Transverse colon (tissue), 4 donors: ENCODE measurements around the gene MKNK1. TPM values are rescaled to one million over a fixed set of nuclear protein-coding genes. Genes with fewer than 3 reads are reported as not detected.

Experiments used
- DNase-seq: peaks from one replicate; pipeline ENCODE4 v3.0.0-alpha.2; 2019
- H3K27ac ChIP-seq, 4 donors: fragments of 200-600 bp; sonication (generic); 2 replicates each; pipeline ENCODE4 v1.5.1; 2016 to 2018; ENCODE audit warnings: inconsistent platforms in 4 of 4
- H3K27me3 ChIP-seq: fragments of 200-600 bp; sonication (generic); 2 replicates; pipeline ENCODE4 v1.5.1; 2017; ENCODE audit warnings: inconsistent platforms
- H3K36me3 ChIP-seq, 4 donors: fragments of 200-600 bp; sonication (generic); 2 replicates each; pipeline ENCODE4 v1.5.1; 2017 to 2019; ENCODE audit warnings: inconsistent platforms in 4 of 4
- H3K4me1 ChIP-seq, 4 donors: fragments of 200-600 bp; sonication (generic); 2 replicates each; pipeline ENCODE4 v1.5.1; 2017 to 2020; ENCODE audit warnings: inconsistent platforms in 4 of 4
- H3K4me3 ChIP-seq, 4 donors: fragments of 200-600 bp; sonication (generic); 1 replicate in 1 of 4; 2 replicates in 3 of 4; pipeline versions ENCODE4 v1.5.1 to v1.6.1; 2017 to 2019; ENCODE audit warnings: inconsistent platforms in 4 of 4
- H3K9me3 ChIP-seq, 2 donors: fragments of 200-600 bp; sonication (generic); 2 replicates each; pipeline ENCODE4 v1.5.1; 2017 to 2019; ENCODE audit warnings: inconsistent platforms in 2 of 2
- EP300 ChIP-seq: sonication (generic); formaldehyde crosslinking; IDR thresholded peaks from one replicate; pipeline ENCODE4 v1.6.1; 2017; ENCODE audit warnings: antibody characterized with exemption, low read depth
- POLR2A ChIP-seq: fragments of 450-650 bp; IDR thresholded peaks from one replicate; pipeline ENCODE4 v1.6.1; 2016; ENCODE audit warnings: antibody characterized with exemption, mild to moderate bottlenecking, moderate library complexity
- POLR2AphosphoS5 ChIP-seq, 3 donors: sonication (generic); formaldehyde crosslinking; IDR thresholded peaks; one replicate each; pipeline ENCODE4 v1.6.1; 2016; ENCODE audit warnings: antibody characterized with exemption in 3 of 3
- WGBS, 2 donors: methylation state at CpG; one replicate each; pipeline ENCODE4 v1.1.5; 2018; ENCODE audit warnings: low coverage in 1 of 2; 5-methylcytosine and 5-hydroxymethylcytosine counted together
- in situ Hi-C, 4 donors: fragments of 200-750 bp; cut with MboI; loops; one replicate each; pipeline versions ENCODE4 v1.15.0 to v1.15.1; 2017; ENCODE audit warnings: low sequenced_read_pairs in 3 of 4, low pct_ligation_motif_present in 1 of 4, low pct_unique_long_range_greater_than_20kb in 1 of 4
- intact Hi-C: fragments of 100-400 bp; cut with DNase I; formaldehyde crosslinking; loops from one replicate; pipeline ENCODE4 v1.15.1; 2023; ENCODE audit warnings: low total_unique reads
- total RNA-seq, 4 donors: library from RNA; depleted of rRNA; stranded (reverse); fragments of >200 nt; gene quantifications; one replicate each; pipeline ENCODE4 v1.1.0, GENCODE V29; 2016
- TF ChIP-seq, protein P1 (sequence below), 5 experiments: fragments of 200-600 bp in 3 of 5; fragments of 450-650 bp in 2 of 5; sonication (generic) in 3 of 5; IDR thresholded peaks; 1 replicate in 2 of 5; 2 replicates in 3 of 5; pipeline ENCODE4 v1.5.1; 2016 to 2017; ENCODE audit warnings: antibody characterized with exemption in 5 of 5, inconsistent platforms in 3 of 5, mild to moderate bottlenecking in 2 of 5, moderate library complexity in 1 of 5

MKNK1 gene
- total RNA-seq, 4 donors from 2014 or later = 59.5 to 80.5 (median 62.3) TPM

DNA sequence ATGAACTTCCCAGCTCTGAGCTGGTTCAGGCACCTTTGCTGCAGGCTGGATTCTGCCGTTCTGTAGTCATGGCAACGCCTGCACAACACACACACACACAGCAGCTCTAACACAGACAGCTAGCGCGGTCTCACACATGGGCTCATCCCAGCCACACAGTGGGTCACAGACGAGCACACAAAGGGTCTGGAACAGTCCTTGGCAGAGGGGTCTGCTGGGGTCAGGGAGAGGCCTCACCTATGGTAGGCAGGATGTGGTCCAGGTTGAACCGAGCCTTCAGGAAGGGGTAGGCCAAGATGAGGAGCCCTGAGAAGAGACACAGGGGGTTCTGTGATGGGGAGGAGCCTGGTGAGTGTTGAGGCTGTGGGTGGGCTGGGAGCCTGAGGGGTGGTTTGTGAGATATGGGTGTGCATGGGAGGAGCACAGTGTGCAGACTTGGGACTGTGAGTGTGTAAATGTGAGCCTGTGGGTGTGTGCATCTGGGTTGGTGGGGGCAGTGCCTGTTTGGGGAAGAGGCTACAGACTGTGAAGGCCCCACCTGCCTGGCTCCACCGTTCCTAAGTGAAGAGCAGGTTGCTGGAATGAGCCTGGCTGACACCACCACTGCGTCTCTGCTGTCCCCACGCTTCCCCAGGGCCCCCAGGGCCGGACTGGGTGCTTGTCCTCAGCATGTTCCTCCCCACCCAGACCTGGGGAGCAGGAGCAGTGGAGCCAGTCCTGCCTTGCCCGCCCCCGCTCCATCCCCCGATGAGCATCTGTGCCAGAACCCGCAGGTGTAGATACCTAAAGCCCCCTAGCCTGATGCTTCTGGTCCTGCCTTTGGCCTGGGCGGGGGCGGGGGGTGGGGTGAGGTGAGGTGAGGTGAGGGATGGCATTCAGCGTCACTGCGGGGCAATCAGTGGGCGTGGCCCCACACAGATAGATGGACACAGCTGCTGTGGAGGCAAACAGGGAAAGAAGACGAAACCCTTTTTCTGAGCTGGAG lies 54.1 kb downstream of the MKNK1 start:
- peaks cover 41% of the 10 kb centered on the region for H3K27me3 ChIP-seq
- TF ChIP-seq POLR2A (no peak), POLR2AphosphoS5 (IDR thresholded peaks at IDR 0.05) (no peak), EP300 (no peak)
- TF ChIP-seq, protein P1, sequence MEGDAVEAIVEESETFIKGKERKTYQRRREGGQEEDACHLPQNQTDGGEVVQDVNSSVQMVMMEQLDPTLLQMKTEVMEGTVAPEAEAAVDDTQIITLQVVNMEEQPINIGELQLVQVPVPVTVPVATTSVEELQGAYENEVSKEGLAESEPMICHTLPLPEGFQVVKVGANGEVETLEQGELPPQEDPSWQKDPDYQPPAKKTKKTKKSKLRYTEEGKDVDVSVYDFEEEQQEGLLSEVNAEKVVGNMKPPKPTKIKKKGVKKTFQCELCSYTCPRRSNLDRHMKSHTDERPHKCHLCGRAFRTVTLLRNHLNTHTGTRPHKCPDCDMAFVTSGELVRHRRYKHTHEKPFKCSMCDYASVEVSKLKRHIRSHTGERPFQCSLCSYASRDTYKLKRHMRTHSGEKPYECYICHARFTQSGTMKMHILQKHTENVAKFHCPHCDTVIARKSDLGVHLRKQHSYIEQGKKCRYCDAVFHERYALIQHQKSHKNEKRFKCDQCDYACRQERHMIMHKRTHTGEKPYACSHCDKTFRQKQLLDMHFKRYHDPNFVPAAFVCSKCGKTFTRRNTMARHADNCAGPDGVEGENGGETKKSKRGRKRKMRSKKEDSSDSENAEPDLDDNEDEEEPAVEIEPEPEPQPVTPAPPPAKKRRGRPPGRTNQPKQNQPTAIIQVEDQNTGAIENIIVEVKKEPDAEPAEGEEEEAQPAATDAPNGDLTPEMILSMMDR (IDR thresholded peaks at IDR 0.05) = no peak
- no peak overlapping the region for H3K27ac ChIP-seq
- H3K9me3 ChIP-seq = no peaks in the 10 kb centered on the region
- intact Hi-C loops = no loop called here
- 17 to 40% methylated on average over 1 to 20 of the region's 20 CpGs for WGBS, 2 donors
- in situ Hi-C loops = no loop called here
- peaks cover 0 to 9% (median 0%) of the 10 kb centered on the region in 4 donors for H3K4me1 ChIP-seq
- DNase-seq = no peak
- no peak overlapping the region for H3K4me3 ChIP-seq
- H3K36me3 ChIP-seq = no peaks in the 10 kb centered on the region

DNA sequence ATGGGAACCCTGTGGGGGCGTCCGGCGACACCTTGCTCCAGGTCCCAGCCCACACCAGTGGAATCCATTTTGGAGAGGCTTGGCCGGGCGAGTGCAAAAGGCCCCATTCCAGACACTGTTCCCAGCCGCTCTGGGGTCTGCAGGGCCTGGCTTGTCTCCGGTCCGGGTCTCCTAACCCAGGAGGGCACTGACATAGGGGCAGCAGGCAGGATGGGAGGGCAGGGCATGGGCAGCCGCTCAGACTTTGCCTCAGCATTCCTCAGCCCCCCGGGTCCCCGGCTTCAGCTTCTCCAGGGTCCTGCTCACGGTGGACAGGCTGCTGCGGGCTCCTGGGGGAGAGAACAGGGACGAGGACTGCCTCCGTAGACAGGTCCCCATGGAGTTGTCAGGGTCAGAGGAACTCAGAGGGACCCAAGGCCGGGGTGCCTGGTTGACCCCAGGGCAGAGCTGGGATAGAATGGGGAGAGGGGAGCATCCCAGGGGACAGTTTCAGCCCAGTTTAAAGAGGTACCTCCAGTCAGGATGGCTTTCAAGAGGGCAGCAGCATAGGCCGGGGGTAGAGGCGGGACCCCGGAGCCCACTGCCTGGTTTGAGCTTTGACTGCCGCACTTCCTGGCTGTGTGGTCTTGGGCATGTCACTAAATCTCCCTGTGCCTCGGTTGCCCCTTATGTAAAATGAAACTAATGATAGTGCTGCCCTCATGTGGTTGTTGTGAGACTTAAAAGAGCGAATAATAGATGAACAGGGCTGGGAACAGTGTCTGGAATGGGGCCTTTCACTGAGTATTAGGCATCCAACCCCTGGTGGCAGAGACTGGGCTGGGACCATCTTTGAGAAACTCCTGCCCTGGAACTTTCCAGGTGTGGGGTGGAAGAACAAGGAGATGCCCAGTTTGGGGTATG lies 56.3 kb downstream of the MKNK1 start:
- TF ChIP-seq, protein P1 (IDR thresholded peaks at IDR 0.05) = peak; percentile 31 to 44 (median 36)
- no peak for TF ChIP-seq EP300
- TF ChIP-seq POLR2A = no peak
- no peak for TF ChIP-seq POLR2AphosphoS5 (IDR thresholded peaks at IDR 0.05)
- in situ Hi-C loops (no loop called here), intact Hi-C loops (no loop called here)
- no peaks in the 10 kb centered on the region for H3K36me3 ChIP-seq
- H3K27me3 ChIP-seq = peaks cover 63% of the 10 kb centered on the region
- peaks cover 0 to 14% (median 5%) of the 10 kb centered on the region in 4 donors for H3K4me1 ChIP-seq
- H3K27ac ChIP-seq = no peak overlapping the region
- no peak overlapping the region for H3K4me3 ChIP-seq
- no peaks in the 10 kb centered on the region for H3K9me3 ChIP-seq
- WGBS, 2 donors = 20 to 73% methylated on average over 1 to 21 of the region's 22 CpGs
- no peak for DNase-seq

DNA sequence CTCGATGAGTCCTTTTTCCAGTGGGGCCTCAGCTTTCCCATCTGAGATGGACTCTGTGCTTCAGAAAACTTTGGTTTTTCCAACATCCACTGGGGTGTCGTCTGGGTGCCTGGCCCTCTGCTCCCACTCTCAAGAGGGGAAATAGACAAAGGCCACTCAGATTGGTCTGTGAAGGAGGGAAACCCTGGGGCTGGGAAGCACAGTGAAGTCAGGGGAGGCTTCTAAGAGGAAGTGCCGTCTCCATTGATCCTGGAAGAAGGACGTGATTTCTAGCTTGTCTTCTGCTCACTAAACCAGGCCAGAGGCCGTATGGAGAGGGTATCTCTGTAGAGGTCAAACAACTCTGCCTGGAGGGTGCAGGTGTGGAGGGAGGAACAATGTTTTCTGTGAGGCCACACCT lies 57.9 kb downstream of the MKNK1 start:
- Histone ChIP-seq H3K4me3 (no peak overlapping the region), H3K27ac (no peak overlapping the region), H3K4me1 (peaks cover 0 to 14% (median 5%) of the 10 kb centered on the region in 4 donors), H3K36me3 (no peaks in the 10 kb centered on the region), H3K9me3 (no peaks in the 10 kb centered on the region), H3K27me3 (peaks cover 65% of the 10 kb centered on the region)
- in situ Hi-C loops (no loop called here), intact Hi-C loops (no loop called here)
- TF ChIP-seq EP300 (no peak), POLR2A (no peak), POLR2AphosphoS5 (IDR thresholded peaks at IDR 0.05) (no peak)
- TF ChIP-seq, protein P1 (IDR thresholded peaks at IDR 0.05) = no peak
- DNase-seq = no peak
- 60% methylated on average over 5 of the region's 5 CpGs; no CpG with 5 or more reads in 1 of the 2 donors for WGBS, 2 donors

DNA sequence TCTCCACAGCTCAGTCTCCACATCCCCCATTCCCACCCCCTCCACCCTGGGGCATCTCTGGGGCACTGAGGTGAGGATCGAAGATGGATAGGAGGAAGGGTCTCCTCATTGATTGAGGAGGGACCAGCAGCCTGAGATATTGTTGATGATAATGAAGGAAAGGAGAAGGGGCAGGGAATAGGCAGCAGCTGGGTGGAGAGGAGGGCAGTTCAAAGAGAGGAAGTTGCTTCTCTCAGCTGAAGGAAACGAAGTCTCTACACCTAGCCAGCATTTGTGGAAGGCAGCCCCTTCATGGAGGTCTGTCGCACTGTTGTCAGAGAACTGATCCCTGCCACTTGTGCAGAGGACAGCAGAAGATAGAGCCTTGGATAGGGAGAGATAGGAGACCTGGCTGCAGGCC lies 58.3 kb downstream of the MKNK1 start:
- in situ Hi-C loops = no loop called here
- no peaks in the 10 kb centered on the region for H3K9me3 ChIP-seq
- DNase-seq = no peak
- WGBS, 2 donors = 38 to 64% methylated on average over 2 to 3 of the region's 3 CpGs
- H3K27ac ChIP-seq = no peak overlapping the region
- intact Hi-C loops = no loop called here
- peaks cover 0 to 14% (median 5%) of the 10 kb centered on the region in 4 donors for H3K4me1 ChIP-seq
- TF ChIP-seq POLR2A = no peak
- no peak for TF ChIP-seq EP300
- TF ChIP-seq, protein P1 (IDR thresholded peaks at IDR 0.05) = no peak
- TF ChIP-seq POLR2AphosphoS5 (IDR thresholded peaks at IDR 0.05) = no peak
- H3K27me3 ChIP-seq = peaks cover 61% of the 10 kb centered on the region
- no peaks in the 10 kb centered on the region for H3K36me3 ChIP-seq
- no peak overlapping the region for H3K4me3 ChIP-seq
